CD4-positive, alpha-beta T cell treated with Interleukin-10 for 1 hour (primary cell): ENCODE measurements around the gene YOD1.

Experiments used
- DNase-seq: peaks from one replicate; pipeline ENCODE4 v3.0.0-alpha.2; 2020

YOD1 gene

DNA sequence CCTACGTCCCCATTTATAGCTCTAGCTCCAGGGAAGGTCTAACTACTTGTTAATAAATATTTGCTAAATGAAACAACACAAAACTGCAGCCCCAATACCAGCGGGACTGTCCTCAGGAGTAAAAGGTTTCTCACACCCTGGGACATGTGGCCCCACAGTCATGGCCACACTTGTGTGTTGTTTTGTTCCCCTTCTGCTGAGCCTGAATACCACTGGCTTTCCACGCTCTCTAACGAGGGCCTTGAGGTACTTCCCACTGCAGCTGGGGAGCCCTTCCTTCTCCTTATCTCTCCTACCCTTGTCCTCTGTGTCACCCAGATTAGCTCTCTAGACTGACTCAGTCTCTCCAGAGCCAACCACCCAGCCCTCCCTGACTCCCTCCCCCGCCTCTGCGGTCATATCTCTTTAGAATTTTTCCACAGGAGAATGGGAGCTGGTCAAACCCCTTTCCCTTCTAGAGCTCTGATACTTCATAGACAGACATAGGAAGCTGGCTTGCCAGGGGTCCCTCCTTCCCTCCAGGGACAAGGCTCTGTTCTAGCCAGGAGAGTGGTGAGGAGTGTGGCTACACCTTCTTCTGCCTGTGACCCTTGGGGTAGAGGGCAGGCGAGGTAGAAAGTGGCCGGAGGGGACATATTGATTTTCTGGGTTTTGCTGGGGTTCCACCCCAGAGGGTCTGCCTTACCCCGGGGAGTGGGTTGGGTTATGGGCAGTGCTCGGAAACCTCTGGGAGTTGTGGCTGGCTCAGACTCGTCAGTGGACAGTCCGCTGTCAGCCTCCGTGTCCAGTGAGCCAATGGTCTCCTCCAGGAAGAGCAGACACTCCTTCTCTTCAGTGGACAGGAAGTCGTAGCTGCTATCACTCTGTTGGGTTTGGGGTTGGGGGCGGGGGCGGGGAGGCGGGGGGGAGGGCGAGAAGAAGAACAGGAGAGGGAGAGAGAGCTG lies 26.5 kb downstream of the YOD1 start:
- DNase-seq = no peak

DNA sequence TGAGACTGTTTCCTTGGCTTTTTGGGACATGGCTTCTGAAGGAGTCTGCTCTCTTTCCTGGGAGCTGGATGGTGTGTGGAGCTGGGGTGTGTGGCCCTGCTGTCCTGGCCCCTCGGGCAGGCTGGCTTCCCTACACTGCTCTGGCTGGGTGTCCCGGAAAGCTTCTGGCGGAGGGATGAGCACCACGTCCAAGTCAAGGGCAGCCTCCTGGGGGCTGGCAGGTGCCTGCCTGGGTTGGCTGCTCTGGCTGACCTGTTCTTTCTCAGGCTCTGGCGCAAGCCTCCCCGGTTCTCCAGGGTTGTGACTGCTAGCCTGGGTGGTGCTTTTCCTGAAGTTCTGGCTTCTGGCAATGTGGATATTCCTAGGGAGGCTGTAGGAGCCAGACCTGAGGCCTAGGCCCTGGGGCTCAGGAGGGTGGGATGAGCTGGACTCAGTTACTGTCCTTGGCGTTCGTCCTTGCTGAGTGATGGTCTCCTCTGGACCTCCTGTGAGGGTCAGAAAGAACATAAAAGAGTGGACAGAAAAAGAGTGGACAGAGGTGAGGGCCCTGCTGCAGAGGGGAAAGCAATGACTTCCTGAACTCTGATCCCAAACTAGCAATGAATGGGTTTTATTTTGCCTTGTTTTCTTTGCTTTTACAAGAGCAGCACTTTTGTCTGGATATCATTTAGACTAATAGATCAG lies 27.9 kb downstream of the YOD1 start:
- no peak for DNase-seq

DNA sequence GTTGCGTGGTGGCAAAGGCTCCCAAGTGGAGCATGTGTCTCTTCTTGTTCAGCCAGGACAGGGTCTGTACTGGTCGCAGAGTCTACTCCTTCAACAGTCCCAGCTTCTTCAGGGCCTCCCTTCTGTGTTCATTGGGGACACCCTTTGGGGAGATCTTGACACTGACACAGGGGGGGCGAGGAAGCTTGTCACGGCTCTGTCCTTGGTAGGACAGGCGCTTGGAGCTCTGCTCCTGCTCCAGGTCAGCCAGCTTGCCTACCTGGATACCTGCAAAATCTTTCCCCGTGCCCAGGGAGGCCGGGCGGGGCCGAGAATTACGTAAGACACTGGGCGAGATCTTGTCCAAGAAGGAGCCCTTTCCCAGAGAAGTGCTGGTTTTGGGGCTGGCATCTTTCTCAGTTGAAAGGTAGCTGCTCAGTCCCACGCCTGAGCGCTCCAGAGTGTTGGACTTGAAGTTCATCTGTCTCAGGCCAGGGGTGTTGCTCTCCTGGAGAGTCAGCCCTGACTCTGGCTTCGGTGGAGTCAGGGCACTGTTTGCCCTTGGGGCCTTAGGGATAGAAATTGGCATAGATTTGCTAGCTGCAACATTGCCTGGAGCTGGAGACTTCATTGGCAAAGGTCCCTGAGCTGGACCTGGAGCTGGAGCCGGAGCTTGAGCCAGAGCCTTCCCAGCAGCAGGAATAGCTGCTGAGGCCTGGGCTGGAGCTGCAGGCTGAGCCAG lies 29.0 kb downstream of the YOD1 start:
- DNase-seq = no peak

DNA sequence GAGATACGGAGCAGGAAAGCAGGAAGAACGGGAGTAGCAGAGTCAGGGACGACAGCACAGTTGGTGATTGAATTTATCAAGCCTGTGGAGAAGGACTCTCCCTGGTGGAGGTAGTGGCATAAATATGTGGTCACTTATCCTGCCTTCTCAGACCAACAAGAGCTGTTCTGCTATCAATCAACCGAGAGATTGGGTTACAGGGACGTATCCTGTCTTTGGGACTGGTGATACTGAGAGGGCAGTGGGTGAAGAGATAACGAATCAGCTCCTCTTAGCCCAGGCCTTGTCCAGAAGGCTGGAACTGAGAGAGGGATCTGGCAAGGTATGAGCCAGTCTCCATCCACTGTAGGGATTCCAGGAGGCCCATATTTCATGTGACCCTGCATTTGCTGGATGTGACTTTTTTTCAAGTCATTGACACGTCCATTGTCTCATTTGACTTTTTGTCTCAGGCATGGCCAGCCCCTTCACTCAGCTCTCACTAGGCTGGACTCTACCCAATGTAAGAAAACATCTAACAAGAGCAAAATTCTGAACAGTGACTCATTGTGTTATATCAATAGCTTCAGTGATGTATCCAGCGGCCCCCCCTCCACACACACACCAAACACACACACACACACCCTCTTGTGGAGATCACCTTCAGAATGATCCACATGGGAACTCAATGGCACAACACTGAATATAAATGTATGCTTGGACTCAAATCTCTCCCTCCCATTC lies 29.7 kb downstream of the YOD1 start:
- DNase-seq = no peak

DNA sequence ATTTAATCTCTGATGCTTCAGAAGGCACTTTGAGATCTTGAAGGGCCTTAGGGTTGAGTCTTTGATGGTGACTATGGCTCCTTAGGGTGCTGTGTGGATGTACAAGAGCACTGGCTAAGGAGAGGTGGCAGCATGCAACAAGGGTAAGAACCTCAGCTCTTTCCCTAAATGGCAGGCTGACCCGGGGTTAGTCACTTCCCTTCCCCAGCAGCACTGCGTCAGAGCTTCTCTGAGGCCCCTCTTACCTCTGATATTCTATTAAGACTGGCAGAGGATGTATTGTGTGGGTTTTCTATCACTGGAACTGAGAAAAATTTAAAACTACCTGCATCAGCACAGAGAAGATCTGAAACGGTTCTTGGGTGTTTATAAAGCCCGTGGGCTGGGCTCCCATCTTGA lies 30.3 kb downstream of the YOD1 start:
- DNase-seq = no peak

DNA sequence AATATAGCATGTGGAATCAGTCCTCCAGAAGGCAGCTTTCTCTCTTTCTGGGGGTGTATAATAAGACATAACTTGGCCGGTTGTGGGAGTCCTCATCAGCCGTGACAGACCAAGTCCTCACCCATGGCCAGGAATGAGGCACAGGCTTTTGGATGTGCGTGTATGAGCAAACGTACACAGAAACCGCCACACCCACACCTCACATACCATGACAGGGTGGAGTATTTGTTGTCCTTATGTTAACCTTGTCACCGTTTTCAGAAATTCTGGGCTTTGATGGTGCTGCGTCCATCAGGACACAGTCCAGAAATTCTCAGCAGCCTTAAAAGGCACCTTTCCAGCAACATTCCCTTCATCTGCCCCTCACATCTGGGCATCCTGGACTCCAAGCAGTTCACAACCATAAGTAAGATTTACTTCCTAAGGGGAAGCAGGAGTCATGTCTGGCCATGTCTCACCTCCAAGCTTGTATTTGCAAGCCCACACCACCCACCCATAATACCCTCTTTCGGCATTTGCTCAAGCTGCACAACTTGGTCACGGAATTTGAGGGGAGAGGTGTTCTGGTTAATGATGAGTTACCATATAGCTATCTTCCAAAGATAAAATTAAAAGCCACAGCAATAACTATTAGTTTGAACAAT lies 30.8 kb downstream of the YOD1 start:
- DNase-seq = no peak

DNA sequence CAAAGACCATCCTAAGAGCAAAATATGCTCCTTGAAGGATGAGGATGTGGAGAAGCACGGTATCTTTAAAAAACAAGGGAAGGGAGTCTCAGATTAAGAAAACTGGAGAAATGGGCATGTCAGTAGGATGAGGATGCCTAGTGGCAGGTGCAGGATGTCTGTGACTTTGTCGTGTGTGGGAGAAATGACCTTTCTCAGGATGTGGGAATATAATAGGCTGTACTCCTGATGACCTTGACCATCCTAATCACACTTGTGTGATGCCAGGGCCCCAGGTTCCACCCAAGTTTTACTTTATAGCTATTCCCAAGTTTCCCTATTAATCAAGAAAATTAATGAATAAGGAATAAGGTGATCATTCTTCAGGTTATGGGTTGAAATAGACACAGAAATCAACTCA lies 31.3 kb downstream of the YOD1 start:
- no peak for DNase-seq

DNA sequence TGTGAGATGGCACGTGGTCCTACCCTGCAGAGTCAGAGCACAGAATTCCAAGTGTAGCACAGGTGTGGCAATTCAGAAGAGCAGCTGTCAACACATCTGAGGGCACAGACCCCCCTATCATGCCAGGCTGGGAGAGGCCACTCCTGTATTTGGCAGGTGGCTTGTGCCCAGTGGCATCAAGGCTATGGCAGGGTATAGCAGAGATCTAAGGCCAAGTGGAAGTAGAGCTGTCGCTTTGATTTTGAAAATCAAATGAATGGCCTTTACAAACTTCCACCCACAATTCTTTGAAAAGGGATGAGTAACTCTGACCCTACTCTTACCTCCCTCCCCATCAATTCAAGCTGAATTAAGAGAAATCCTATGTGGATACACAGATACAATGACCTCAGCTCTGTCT lies 31.8 kb downstream of the YOD1 start:
- no peak for DNase-seq

DNA sequence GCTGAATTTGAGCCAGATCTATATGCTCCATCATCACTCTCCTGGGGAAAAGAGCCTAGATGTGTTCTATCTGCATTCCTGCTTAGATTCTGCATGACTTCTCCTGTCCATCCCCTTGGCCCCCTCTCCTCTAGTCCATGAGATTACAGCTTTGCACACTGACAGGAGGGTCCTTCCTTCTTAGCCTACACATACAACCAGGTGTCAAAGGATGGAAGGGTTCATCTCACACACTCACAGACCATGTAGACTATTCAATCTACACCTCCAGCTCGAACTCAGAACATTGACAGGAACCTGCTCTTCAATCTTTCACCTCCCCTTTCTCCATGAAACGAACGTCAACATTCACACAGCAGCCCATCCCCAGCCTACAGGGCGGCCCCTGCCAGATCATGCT lies 32.3 kb downstream of the YOD1 start:
- DNase-seq = no peak

DNA sequence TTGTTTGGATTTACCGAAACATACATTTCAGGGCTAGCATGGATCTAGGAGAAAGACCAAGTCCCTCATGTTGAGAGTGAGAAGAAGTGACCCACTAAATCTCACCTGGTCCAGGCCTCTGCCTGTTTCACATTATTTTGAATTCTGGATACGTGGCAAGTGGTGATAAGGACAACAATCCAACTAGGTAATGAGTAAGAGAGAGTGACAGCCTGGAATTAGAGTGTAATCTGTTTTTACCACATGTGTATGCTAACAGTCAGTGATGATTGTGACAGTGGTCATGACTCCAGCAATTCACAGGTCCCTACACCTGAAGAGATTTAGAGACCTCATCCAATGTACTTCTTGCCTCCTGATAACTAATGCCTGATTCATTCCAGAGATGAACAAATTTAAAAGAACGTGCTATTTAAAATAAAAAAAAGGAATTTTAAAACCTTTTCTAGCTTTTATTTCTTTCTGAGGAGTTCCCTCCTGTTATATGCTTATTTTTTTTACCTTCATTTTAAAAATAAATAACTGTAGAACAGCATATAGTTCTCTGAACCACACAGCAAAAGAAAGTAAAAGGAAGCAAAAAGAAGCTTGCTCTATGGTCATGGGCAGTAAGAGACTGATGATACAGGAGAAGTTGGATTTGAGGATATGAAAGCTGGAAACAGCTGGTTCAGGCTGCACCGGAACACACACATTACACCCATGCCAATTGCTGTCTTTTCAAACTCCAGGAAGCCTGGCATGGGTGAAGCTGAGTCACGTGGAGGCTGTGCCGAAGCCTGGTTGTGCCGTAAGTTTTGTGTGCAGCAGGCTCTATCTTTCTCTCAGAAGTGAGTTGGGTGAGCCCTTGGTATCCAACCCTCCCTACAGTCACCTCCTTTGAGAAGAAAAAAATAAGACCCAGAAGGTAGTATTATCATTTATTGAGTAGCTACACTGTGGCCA lies 33.1 kb downstream of the YOD1 start:
- no peak for DNase-seq

DNA sequence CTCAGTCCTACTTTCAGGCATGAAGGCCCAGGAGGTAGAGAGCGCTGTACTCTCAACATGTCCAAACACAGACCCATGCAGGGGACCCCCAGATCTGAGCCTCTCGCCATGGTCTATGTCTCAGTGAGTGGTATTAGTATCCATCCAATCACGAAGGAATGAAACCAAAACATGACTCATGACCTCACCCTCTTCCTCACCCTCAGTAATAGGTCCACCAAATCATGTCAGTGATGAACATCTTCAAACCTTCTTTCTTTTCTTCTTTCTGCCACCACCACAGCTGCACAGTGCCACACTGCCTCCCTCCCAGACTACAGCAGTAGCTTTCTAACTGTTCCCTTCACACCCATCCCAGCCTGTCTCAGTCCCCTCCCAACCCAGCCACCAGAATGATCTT lies 35.2 kb downstream of the YOD1 start:
- DNase-seq = no peak

DNA sequence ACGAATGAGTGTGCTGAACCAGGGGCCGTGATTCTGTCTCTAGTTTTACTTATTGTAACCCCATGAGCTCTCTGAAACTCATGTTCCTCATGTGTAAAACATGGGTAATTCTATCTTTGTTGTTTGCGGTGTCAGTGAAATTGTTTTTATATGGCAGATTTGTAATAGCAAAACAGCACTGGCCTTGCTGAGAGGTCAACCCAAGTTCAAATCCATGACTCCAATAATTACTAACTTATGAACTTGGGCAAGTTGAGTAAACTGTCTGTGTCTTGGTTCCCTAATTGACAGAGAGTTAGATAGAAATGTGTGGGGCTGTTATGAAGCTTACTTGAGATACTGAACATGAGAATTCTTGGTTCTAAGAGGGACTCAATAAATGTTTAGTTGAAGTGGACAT lies 36.3 kb downstream of the YOD1 start:
- DNase-seq = no peak

DNA sequence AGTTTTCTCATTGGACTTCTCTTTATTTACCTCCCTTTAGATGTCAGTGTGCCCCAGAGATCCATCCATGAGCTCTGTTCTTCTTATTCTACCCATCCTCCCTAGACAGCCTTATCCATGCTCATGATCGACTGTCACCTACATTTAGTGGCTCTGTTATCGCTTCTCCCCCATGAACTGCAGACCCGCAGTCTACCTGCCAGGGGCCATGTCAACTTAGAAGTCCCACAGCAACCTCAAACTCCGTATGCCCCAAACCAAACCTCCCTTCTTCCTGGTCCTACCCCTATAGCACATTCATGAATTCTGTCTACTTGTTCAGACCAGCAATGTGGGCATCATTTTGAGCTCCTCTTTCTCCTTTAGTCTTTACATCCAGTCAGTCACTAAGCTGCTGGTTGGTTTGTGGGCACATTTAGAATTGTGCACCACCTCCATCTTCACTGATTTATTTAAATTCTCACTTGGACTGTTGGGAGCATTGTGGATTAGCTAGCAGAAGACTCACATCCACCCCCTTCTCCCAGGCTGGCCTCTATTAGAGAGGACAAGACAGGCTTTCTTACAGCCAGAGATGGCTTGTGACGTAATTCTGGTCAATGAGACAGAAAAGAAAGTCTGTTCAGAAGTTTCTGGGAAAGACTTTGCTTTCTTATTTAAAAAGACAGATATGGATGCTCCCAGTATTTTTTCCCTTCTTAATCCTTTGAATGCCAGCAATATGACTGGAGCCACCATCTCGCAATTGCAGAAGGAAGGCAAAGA lies 37.5 kb downstream of the YOD1 start:
- no peak for DNase-seq

DNA sequence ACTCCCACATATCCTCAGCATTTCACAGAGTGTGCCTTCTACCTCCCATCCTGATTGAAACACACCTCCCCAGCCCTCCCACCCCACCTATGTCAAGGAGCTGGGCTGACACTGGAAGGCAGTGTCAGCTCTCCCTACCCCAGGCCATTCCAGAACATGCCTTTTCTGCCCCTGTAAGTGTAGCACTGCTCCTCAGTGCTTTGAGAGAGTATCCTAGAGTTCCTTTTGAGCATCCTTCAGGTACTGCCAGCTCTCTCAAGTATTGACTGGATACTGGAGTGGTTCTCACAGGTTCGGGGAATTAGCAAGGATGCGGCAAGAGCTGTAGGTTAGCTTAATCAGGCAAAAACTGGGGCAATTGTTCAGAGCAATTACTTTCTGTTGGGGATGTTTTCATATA lies 40.3 kb downstream of the YOD1 start:
- DNase-seq = no peak

DNA sequence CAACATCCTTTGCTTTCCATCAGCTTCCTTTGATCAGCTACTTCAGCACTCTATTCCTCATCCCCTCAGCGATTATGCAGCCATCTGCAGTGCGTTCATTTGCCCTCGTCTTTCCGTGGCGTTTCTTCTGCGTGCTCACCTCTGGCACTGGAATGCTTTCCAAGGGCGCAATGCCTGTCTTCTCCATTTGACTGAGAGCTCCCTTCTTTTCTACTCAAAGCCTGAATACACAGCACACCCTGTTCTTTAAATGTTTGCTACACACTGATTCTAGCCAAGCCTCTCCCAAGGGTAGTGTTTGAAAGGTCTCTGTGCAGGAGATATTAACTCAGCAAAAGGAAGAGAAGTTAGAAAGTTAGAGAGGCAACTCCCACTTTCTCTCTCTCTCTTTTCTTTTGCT lies 41.1 kb downstream of the YOD1 start:
- no peak for DNase-seq

DNA sequence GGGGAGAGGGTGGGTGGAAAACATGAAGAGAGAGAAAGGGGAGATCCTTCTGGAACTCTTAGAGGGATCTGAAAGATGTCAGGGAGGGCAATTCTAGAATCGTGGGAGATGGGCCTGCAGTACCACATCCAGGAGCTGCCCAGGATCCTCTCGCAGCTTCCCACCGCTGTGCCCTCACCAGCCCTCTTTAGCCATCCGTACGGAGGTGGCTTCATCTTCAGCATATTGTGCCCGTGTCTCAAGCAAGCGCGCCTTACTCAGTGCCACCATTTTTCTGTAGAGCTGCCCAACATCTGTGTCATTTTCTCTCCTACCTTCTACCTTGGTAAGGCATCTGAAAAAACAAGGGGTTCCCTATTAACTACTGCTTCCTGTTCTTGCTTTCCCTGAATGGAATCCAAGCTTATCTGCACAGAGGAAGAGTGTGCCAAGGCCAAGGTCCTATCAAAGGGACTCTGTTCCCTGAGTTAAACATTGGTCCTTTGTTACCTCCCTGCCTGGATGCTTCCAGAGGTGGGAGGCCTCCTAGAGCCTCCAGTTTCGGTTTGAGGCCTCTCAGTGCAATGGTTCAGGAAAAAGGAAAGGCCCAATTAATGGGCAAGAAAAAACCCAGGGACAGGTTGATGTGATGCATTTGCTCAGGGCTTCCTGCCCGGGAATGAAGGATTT lies 41.7 kb downstream of the YOD1 start:
- no peak for DNase-seq

DNA sequence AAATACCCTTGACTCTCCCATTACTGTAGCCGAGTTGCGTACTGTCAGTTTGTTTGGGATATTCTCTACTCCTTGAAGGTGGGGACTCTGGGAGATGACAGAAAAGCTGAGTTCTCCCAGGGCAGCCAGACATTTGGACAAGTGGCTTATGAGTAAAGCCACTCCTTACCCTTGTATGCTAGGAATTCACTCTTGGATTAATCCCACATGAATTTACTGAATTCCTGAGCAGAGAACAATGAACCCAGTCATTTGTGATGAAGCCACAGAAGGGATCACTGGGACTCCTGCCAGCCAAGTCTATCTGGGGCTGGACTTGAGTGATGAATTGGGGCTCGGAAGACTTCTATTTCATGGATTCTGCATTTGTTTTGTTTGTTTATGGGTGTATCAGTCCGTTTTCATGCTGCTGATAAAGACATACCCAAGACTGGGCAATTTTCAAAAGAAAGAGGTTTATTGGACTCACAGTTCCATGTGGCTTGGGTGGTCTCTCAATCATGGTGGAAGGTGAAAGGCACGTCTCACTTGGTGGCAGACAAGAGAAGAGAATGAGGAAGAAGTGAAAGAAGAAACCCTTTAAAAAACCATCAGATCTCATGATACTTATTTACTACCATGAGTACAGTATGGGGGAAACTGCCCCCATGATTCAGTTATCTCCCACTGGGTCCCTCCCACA lies 43.5 kb downstream of the YOD1 start:
- no peak for DNase-seq

DNA sequence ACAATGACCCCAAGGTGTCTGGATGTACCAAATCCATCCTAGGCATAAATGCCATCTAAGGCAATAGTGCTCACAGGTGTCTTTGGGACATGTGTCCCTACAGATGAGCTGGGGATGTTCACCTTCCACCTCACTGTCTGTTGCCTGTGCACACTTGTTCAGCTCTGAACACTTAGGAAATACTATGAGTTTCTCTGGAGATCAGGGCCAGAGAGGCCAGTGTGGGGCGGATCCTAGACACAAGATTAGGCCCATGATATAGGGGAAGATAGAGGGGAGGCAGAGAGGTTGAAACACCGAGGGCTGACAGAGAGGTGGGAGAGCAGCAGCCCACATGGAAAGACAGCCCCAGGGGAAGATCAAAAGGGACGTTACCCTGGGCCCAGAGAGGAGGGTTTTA lies 44.1 kb downstream of the YOD1 start:
- DNase-seq = no peak

DNA sequence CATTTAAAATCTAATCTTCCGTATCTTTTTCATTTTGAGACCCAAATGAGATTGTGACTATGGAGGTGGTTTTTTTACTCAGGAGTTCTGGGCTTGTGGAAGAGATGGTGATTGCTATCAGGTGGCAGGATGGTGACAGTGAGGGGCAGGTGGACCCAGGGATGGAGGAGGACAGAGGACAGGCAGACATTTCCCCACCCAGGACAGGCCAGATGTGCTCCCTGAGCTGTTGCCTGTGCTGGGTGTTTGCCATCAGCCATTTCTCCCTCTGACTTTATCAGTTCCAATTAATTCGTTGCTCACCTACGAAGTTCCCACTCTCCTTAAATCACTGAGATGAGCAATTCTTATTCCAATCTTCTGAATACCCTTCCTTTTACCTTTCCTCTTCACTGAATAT lies 44.9 kb downstream of the YOD1 start:
- DNase-seq = no peak
